ENCODE data around the gene GUCY2C.

Gene GUCY2C

GRCh38 chr12:14621826-14622225, 74.6 kb downstream of the GUCY2C start:
- DNase-seq (ENCODE audit: low read depth): no peak

GRCh38 chr12:14619741-14620501, 76.5 kb downstream of the GUCY2C start:
- no peak for DNase-seq (ENCODE audit: low read depth)

GRCh38 chr12:14618983-14619382, 77.4 kb downstream of the GUCY2C start:
- DNase-seq (ENCODE audit: low read depth): no peak

GRCh38 chr12:14614704-14615121, 81.7 kb downstream of the GUCY2C start:
- no peak for DNase-seq (ENCODE audit: low read depth)

- no peak for DNase-seq (ENCODE audit: low read depth)
These were observed 82.7 kb downstream of the GUCY2C start for GRCh38 chr12:14613718-14614117.

GRCh38 chr12:14612898-14613445, 83.4 kb downstream of the GUCY2C start:
- DNase-seq (ENCODE audit: low read depth): no peak

GRCh38 chr12:14612250-14612649, 84.1 kb downstream of the GUCY2C start:
- no peak for DNase-seq (ENCODE audit: low read depth)

- no peak for DNase-seq (ENCODE audit: low read depth)
These were observed 84.7 kb downstream of the GUCY2C start for GRCh38 chr12:14611640-14612203.

- DNase-seq (ENCODE audit: low read depth): no peak
These were observed 88.8 kb downstream of the GUCY2C start for GRCh38 chr12:14607568-14607967.

GRCh38 chr12:14605401-14605989, 90.9 kb downstream of the GUCY2C start:
- no peak for DNase-seq (ENCODE audit: low read depth)

GRCh38 chr12:14601692-14602478, 94.5 kb downstream of the GUCY2C start:
- no peak for DNase-seq (ENCODE audit: low read depth)

GRCh38 chr12:14597480-14597879, 98.9 kb downstream of the GUCY2C start:
- no peak for DNase-seq (ENCODE audit: low read depth)

GRCh38 chr12:14591719-14592118, 104.7 kb downstream of the GUCY2C start:
- DNase-seq (ENCODE audit: low read depth): no peak

- no peak for DNase-seq (ENCODE audit: low read depth)
These were observed 107.0 kb downstream of the GUCY2C start for GRCh38 chr12:14589169-14590004.

- no peak for DNase-seq (ENCODE audit: low read depth)
These were observed 107.8 kb downstream of the GUCY2C start for GRCh38 chr12:14588571-14588970.

- DNase-seq (ENCODE audit: low read depth): no peak
These were observed 117.8 kb downstream of the GUCY2C start for GRCh38 chr12:14578646-14579045.

- no peak for DNase-seq (ENCODE audit: low read depth)
These were observed 119.1 kb downstream of the GUCY2C start for GRCh38 chr12:14577344-14577743.

GRCh38 chr12:14576896-14577295, 119.5 kb downstream of the GUCY2C start:
- DNase-seq (ENCODE audit: low read depth): no peak

- no peak for DNase-seq (ENCODE audit: low read depth)
These were observed 120.8 kb downstream of the GUCY2C start for GRCh38 chr12:14575585-14575984.

- no peak for DNase-seq (ENCODE audit: low read depth)
These were observed 123.3 kb downstream of the GUCY2C start for GRCh38 chr12:14573118-14573517.

GRCh38 chr12:14572401-14572800, 124.0 kb downstream of the GUCY2C start:
- DNase-seq (ENCODE audit: low read depth): no peak
